SJCRH30 (cell line): ENCODE data around the gene CCDC8. TPM values are rescaled to one million over a fixed set of nuclear protein-coding genes. Genes with fewer than 3 reads are reported as not detected.
"Not testable (repeated sequence)": the region's sequence is repeated elsewhere in the genome, so short reads cannot be mapped to it uniquely, and the experiment has no call there.

Experiments
- DNase-seq, 2 experiments: peaks; one replicate each; pipeline ENCODE4 v3.0.0-alpha.2; 2015 to 2020
- H3K27ac ChIP-seq: fragments of 250-450 bp; sonication (Bioruptor Pico); 2 replicates; pipeline ENCODE4 v1.5.1; 2020; ENCODE audit warnings: mild to moderate bottlenecking, moderate library complexity
- H3K27me3 ChIP-seq: fragments of 250-450 bp; sonication (Bioruptor Pico); 2 replicates; pipeline ENCODE4 v1.5.1; 2020; ENCODE audit warnings: mild to moderate bottlenecking, moderate library complexity
- H3K36me3 ChIP-seq: fragments of 250-450 bp; sonication (Bioruptor Pico); 2 replicates; pipeline ENCODE4 v1.5.1; 2020; ENCODE audit warnings: mild to moderate bottlenecking, moderate library complexity
- H3K4me1 ChIP-seq: fragments of 250-450 bp; sonication (Bioruptor Pico); 2 replicates; pipeline ENCODE4 v1.5.1; 2020; ENCODE audit warnings: mild to moderate bottlenecking, moderate library complexity
- H3K4me3 ChIP-seq: fragments of 250-450 bp; sonication (Bioruptor Pico); 2 replicates; pipeline ENCODE4 v1.5.1; 2020; ENCODE audit warnings: mild to moderate bottlenecking, moderate library complexity
- H3K9me3 ChIP-seq: fragments of 250-450 bp; sonication (Bioruptor Pico); replicated peaks from 2 replicates; pipeline ENCODE4 v1.5.1; 2020; ENCODE audit warnings: mild to moderate bottlenecking, moderate library complexity
- total RNA-seq: library from RNA; depleted of rRNA; stranded (reverse); fragments of >200 nt; shearing (Covaris generic); gene quantifications from 2 replicates; pipeline ENCODE4 v1.2.3, GENCODE V29; 2014

CCDC8 gene
- total RNA-seq, 1 experiment from 2014 or later, result 41.8 TPM

- Histone ChIP-seq H3K27me3 (no peaks in the 10 kb centered on the region), H3K9me3 (no peaks in the 10 kb centered on the region), H3K4me1 (peaks cover 4% of the 10 kb centered on the region), H3K4me3 (no peak overlapping the region), H3K27ac (peak overlapping the region; percentile 4; the same call in 1 of the 2 replicates), H3K36me3 (no peaks in the 10 kb centered on the region)
- DNase-seq, result peak in 1 of 2 experiments; percentile 38
Measured at GRCh38 chr19:46442808-46443450, 29.6 kb upstream of the CCDC8 start.

- Histone ChIP-seq H3K9me3 (no peaks in the 10 kb centered on the region), H3K36me3 (no peaks in the 10 kb centered on the region), H3K4me3 (no peak overlapping the region), H3K4me1 (peaks cover 4% of the 10 kb centered on the region), H3K27ac (no peak overlapping the region), H3K27me3 (no peaks in the 10 kb centered on the region)
- no peak for DNase-seq
Measured at GRCh38 chr19:46441866-46442265, 28.5 kb upstream of the CCDC8 start.

DNA sequence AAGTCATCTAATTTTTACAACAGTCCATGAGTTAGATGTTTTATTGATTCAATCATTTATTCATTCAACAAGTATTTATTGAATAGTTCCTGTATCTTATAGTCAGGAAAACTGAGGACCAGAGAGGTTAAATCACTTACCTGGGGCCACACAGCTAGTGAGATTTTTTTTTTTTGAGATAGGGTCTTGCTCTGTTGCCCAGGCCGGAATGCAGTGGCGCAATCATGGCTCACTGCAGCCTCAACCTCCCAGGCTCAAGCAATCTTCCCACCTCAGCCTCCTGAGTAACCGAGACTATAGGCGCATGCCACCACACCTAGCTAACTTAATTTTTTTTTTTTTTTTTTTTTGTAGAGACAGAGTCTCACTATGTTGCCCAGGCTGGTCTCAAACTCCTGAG, 22.3 kb upstream of the CCDC8 start:
- not testable (repeated sequence) for DNase-seq, H3K36me3 ChIP-seq, H3K27me3 ChIP-seq, H3K4me1 ChIP-seq, H3K4me3 ChIP-seq, H3K27ac ChIP-seq, H3K9me3 ChIP-seq

DNA sequence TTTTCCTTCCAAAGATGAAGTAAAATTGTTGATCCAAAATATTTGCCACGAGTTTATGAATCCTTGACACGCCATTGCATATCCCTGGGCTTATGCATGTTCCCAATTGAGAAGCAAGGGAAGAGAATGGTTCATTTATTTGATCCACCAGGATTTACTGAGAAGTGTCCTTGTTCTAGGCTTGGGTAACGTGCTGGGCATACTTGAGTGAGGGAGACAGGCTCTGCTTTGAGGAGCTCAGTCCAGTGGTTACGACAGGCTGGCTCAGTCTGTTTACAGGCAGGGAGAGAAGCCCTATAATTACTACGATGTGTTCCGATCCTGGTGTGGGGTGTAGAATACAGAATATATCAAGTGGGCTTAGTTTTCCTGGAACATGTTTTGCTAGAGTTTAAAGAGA, 21.6 kb upstream of the CCDC8 start:
- Histone ChIP-seq H3K27ac (no peak overlapping the region), H3K36me3 (no peaks in the 10 kb centered on the region), H3K27me3 (peaks cover 5% of the 10 kb centered on the region; the same call in 1 of the 2 replicates), H3K4me1 (peaks cover 5% of the 10 kb centered on the region; the same call in 1 of the 2 replicates), H3K9me3 (no peaks in the 10 kb centered on the region), H3K4me3 (no peak overlapping the region)
- DNase-seq, result peak in 1 of 2 experiments; percentile 33

- not testable (repeated sequence) for H3K4me3 ChIP-seq, H3K27ac ChIP-seq, H3K36me3 ChIP-seq, DNase-seq, H3K4me1 ChIP-seq, H3K27me3 ChIP-seq, H3K9me3 ChIP-seq
Measured at GRCh38 chr19:46433470-46433869, 20.1 kb upstream of the CCDC8 start.

DNA sequence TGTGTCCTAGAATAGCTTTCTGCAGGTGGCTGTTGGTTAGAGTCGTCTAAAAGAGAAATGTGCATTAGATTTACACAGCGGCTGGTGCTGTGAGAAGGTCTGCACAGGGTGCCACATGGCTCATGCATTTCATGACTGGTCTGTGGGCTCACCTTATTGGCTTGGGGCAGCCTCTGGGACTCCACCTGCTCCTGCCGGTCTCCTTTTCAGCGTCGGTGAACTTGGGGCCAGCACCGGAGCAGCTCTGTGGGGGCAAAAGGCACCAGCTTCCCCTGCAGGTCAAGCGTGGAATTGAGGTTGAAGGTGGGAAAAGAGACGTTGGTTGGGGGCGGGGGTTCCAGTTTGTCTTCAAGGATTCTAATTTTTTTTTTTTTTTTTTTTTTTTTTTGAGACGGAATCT, 18.5 kb upstream of the CCDC8 start:
- no peak overlapping the region for H3K4me3 ChIP-seq
- peaks cover 5% of the 10 kb centered on the region; the same call in 1 of the 2 replicates for H3K4me1 ChIP-seq
- H3K36me3 ChIP-seq, result no peaks in the 10 kb centered on the region
- H3K27ac ChIP-seq, result no peak overlapping the region
- H3K9me3 ChIP-seq, result no peaks in the 10 kb centered on the region
- H3K27me3 ChIP-seq, result peaks cover 5% of the 10 kb centered on the region; the same call in 1 of the 2 replicates
- DNase-seq, result peak; percentile 83 to 89

- no peaks in the 10 kb centered on the region for H3K36me3 ChIP-seq
- no peak for DNase-seq
- H3K27ac ChIP-seq, result no peak overlapping the region
- H3K4me1 ChIP-seq, result peaks cover 4% of the 10 kb centered on the region; the same call in 1 of the 2 replicates
- no peak overlapping the region for H3K4me3 ChIP-seq
- H3K27me3 ChIP-seq, result peaks cover 3% of the 10 kb centered on the region; the same call in 1 of the 2 replicates
- H3K9me3 ChIP-seq, result no peaks in the 10 kb centered on the region
Measured at GRCh38 chr19:46429999-46430398, 16.6 kb upstream of the CCDC8 start.

GRCh38 chr19:46428239-46429135, 15.1 kb upstream of the CCDC8 start, which contains the start of gene PNMA8C:
Gene PNMA8C (minus strand): TSS chr19:46428936. CDS start chr19:46428359, 577 bp downstream.
- no peaks in the 10 kb centered on the region for H3K9me3 ChIP-seq
- no peak within 1 kb of the TSS for H3K27ac ChIP-seq
- H3K4me3 ChIP-seq, result no peak within 1 kb of the TSS
- peak; percentile 36 to 41 for DNase-seq
- H3K27me3 ChIP-seq, result no peaks in the 10 kb centered on the region
- no peaks in the 10 kb centered on the region for H3K36me3 ChIP-seq
- H3K4me1 ChIP-seq, result peaks cover 3% of the 10 kb centered on the region; the same call in 1 of the 2 replicates

DNA sequence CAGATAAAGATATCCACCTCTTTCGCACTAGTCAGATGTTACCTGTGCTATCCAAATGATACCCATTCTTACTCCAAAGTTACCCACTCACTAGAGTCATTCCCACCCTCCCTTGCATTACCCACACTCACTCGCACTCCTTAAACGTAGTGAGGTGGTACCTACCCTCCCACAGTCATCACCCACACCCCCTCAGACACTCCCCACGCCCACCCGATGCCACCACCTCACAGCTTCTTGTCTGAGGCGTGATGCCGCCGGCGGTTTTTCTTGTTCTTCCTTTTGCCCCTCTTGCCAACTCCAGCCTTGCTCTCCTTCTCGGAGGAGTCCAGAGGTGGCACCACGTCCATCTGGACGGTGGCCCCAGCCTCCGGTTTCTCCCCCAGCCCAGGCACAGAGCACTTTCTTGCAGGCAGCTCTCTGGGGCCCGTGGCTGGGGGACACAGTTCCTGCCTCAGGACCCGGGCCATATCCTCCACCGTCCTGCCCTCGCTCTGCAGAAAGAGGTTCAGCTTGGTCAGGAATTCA, 14.2 kb upstream of the CCDC8 start:
- peaks cover 3% of the 10 kb centered on the region; the same call in 1 of the 2 replicates for H3K4me1 ChIP-seq
- no peaks in the 10 kb centered on the region for H3K36me3 ChIP-seq
- no peaks in the 10 kb centered on the region for H3K9me3 ChIP-seq
- H3K27ac ChIP-seq, result no peak overlapping the region
- H3K27me3 ChIP-seq, result no peaks in the 10 kb centered on the region
- no peak overlapping the region for H3K4me3 ChIP-seq
- DNase-seq, result no peak

GRCh38 chr19:46426506-46427162, 13.3 kb upstream of the CCDC8 start:
- H3K4me3 ChIP-seq, result no peak overlapping the region
- H3K4me1 ChIP-seq, result peaks cover under 1% of the 10 kb centered on the region; the same call in 1 of the 2 replicates
- H3K27me3 ChIP-seq, result no peaks in the 10 kb centered on the region
- no peak for DNase-seq
- no peaks in the 10 kb centered on the region for H3K9me3 ChIP-seq
- no peak overlapping the region for H3K27ac ChIP-seq
- H3K36me3 ChIP-seq, result no peaks in the 10 kb centered on the region

- H3K9me3 ChIP-seq, result no peaks in the 10 kb centered on the region
- 0 out of 2 replicates have a peak, but pooled peaks cover 3% of the 10 kb centered on the region for H3K27me3 ChIP-seq
- H3K36me3 ChIP-seq, result no peaks in the 10 kb centered on the region
- H3K27ac ChIP-seq, result no peak overlapping the region
- no peak for DNase-seq
- H3K4me1 ChIP-seq, result no peaks in the 10 kb centered on the region
- no peak overlapping the region for H3K4me3 ChIP-seq
Measured at GRCh38 chr19:46426035-46426505, 12.7 kb upstream of the CCDC8 start.

GRCh38 chr19:46423188-46423587, 9.8 kb upstream of the CCDC8 start:
- Histone ChIP-seq H3K27ac (no peak overlapping the region), H3K9me3 (no peaks in the 10 kb centered on the region), H3K4me3 (no peak overlapping the region), H3K36me3 (no peaks in the 10 kb centered on the region), H3K4me1 (no peaks in the 10 kb centered on the region), H3K27me3 (0 out of 2 replicates have a peak, but pooled peaks cover 3% of the 10 kb centered on the region)
- DNase-seq, result no peak

GRCh38 chr19:46422344-46422743, 9.0 kb upstream of the CCDC8 start:
- H3K36me3 ChIP-seq, result no peaks in the 10 kb centered on the region
- H3K4me1 ChIP-seq, result no peaks in the 10 kb centered on the region
- H3K27ac ChIP-seq, result no peak overlapping the region
- H3K4me3 ChIP-seq, result no peak overlapping the region
- no peak for DNase-seq
- H3K27me3 ChIP-seq, result 0 out of 2 replicates have a peak, but pooled peaks cover 3% of the 10 kb centered on the region
- H3K9me3 ChIP-seq, result no peaks in the 10 kb centered on the region

GRCh38 chr19:46420056-46420455, 6.7 kb upstream of the CCDC8 start:
- H3K27me3 ChIP-seq, result 0 out of 2 replicates have a peak, but pooled peaks cover 3% of the 10 kb centered on the region
- no peak overlapping the region for H3K27ac ChIP-seq
- no peak for DNase-seq
- H3K9me3 ChIP-seq, result no peaks in the 10 kb centered on the region
- no peak overlapping the region for H3K4me3 ChIP-seq
- H3K36me3 ChIP-seq, result no peaks in the 10 kb centered on the region
- H3K4me1 ChIP-seq, result 0 out of 2 replicates have a peak, but pooled peaks cover 5% of the 10 kb centered on the region
